ENCODE measurements around the gene PRR15.

GRCh38 chr7:29607259-29607658, 43.6 kb downstream of the PRR15 start:
- TF ChIP-seq POLR2A (IDR thresholded peaks at IDR 0.05) = no peak
- TF ChIP-seq, protein P1, sequence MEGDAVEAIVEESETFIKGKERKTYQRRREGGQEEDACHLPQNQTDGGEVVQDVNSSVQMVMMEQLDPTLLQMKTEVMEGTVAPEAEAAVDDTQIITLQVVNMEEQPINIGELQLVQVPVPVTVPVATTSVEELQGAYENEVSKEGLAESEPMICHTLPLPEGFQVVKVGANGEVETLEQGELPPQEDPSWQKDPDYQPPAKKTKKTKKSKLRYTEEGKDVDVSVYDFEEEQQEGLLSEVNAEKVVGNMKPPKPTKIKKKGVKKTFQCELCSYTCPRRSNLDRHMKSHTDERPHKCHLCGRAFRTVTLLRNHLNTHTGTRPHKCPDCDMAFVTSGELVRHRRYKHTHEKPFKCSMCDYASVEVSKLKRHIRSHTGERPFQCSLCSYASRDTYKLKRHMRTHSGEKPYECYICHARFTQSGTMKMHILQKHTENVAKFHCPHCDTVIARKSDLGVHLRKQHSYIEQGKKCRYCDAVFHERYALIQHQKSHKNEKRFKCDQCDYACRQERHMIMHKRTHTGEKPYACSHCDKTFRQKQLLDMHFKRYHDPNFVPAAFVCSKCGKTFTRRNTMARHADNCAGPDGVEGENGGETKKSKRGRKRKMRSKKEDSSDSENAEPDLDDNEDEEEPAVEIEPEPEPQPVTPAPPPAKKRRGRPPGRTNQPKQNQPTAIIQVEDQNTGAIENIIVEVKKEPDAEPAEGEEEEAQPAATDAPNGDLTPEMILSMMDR (IDR thresholded peaks at IDR 0.05) = no peak
